Astrocyte of the spinal cord (primary cell): ENCODE measurements around the gene CPT1B.

Experiments
- DNase-seq: peaks from one replicate; pipeline ENCODE4 v3.0.0; 2011; ENCODE audit warnings: low read depth, low spot score
- H3K4me3 ChIP-seq: 2 replicates; pipeline ENCODE4 v1.5.1; 2011; ENCODE audit warnings: low read depth, mild to moderate bottlenecking, low read length, moderate library complexity
- CTCF ChIP-seq: IDR thresholded peaks from 2 replicates; pipeline ENCODE4 v1.5.1; 2012; ENCODE audit warnings: low read depth, mild to moderate bottlenecking, low read length, inconsistent platforms
- in situ Hi-C: cut with HindIII; loops from 2 replicates; pipeline ENCODE4 v1.10.0; 2017; ENCODE audit warnings: low sequenced_read_pairs

CPT1B gene

GRCh38 chr22:50570861-50571260 is 7.4 kb downstream of the CPT1B start:
- H3K4me3 ChIP-seq: no peak overlapping the region
- DNase-seq: no peak
- no peak for TF ChIP-seq CTCF
- in situ Hi-C loops: no loop called here

- H3K4me3 ChIP-seq: no peak overlapping the region
- no peak for DNase-seq
- TF ChIP-seq CTCF: no peak
- in situ Hi-C loops: no loop called here
Measured at GRCh38 chr22:50569896-50570535, 8.2 kb downstream of the CPT1B start.

- in situ Hi-C loops: no loop called here
- no peak overlapping the region for H3K4me3 ChIP-seq
- TF ChIP-seq CTCF: no peak
- DNase-seq: no peak
Measured at GRCh38 chr22:50569041-50569459, 9.2 kb downstream of the CPT1B start.

- DNase-seq: no peak
- no peak for TF ChIP-seq CTCF
- H3K4me3 ChIP-seq: no peak overlapping the region
- in situ Hi-C loops: no loop called here
Measured at GRCh38 chr22:50568626-50569025, 9.6 kb downstream of the CPT1B start.

GRCh38 chr22:50567721-50568252 is 10.4 kb downstream of the CPT1B start:
- no peak for TF ChIP-seq CTCF
- no peak overlapping the region for H3K4me3 ChIP-seq
- in situ Hi-C loops: no loop called here
- no peak for DNase-seq

GRCh38 chr22:50564289-50564688 is 13.9 kb downstream of the CPT1B start:
- DNase-seq: no peak
- in situ Hi-C loops: no loop called here
- H3K4me3 ChIP-seq: no peak overlapping the region
- no peak for TF ChIP-seq CTCF
